ENCODE data around the gene ATCAY. TPM values are rescaled to one million over a fixed set of nuclear protein-coding genes. Genes with fewer than 3 reads are reported as not detected.

ATCAY gene
- total RNA-seq, 4 donors from 2014 or later: 0.10 TPM; not detected in 3

- intact Hi-C loops (cut with DNase I): no loop called here
- Histone ChIP-seq H3K27ac (no peak overlapping the region), H3K9me3 (no peaks in the 10 kb centered on the region), H3K27me3 (no peaks in the 10 kb centered on the region), H3K36me3 (no peaks in the 10 kb centered on the region), H3K4me1 (no peaks in the 10 kb centered on the region), H3K4me3 (replicated peaks in 1 of 3) (no peak overlapping the region)
- 63 to 73% methylated on average over 12 to 14 of the region's 14 CpGs for WGBS, 2 donors
- TF ChIP-seq POLR2A (IDR thresholded peaks at IDR 0.05): no peak
- no peak for TF ChIP-seq CTCF (IDR thresholded peaks at IDR 0.05)
- DNase-seq: no peak
These were observed 28.0 kb downstream of the ATCAY start for GRCh38 chr19:3908266-3909054.

- TF ChIP-seq CTCF (IDR thresholded peaks at IDR 0.05) (no peak), POLR2A (IDR thresholded peaks at IDR 0.05) (no peak)
- intact Hi-C loops (cut with DNase I): no loop called here
- WGBS, 2 donors: 94 to 100% methylated on average over 1 of the region's 1 CpG
These were observed 29.6 kb downstream of the ATCAY start for GRCh38 chr19:3910105-3910504.

GRCh38 chr19:3914199-3914598 is 33.7 kb downstream of the ATCAY start:
- DNase-seq: no peak

More at GRCh38 chr19:3910105-3910504, 29.6 kb downstream of the ATCAY start:
- Histone ChIP-seq H3K27me3 (no peaks in the 10 kb centered on the region), H3K4me1 (no peaks in the 10 kb centered on the region), H3K36me3 (no peaks in the 10 kb centered on the region), H3K27ac (no peak overlapping the region), H3K4me3 (replicated peaks in 1 of 3) (no peak overlapping the region), H3K9me3 (no peaks in the 10 kb centered on the region)
- DNase-seq: no peak

GRCh38 chr19:3916033-3916432 is 35.5 kb downstream of the ATCAY start:
- intact Hi-C loops (cut with DNase I): no loop called here
- H3K27ac ChIP-seq: no peak overlapping the region
- no peaks in the 10 kb centered on the region for H3K4me1 ChIP-seq
- DNase-seq: no peak
- H3K4me3 ChIP-seq (replicated peaks in 1 of 3): no peak overlapping the region
- no peak for TF ChIP-seq CTCF (IDR thresholded peaks at IDR 0.05)
- TF ChIP-seq POLR2A (IDR thresholded peaks at IDR 0.05): no peak
- H3K9me3 ChIP-seq: no peaks in the 10 kb centered on the region
- no peaks in the 10 kb centered on the region for H3K36me3 ChIP-seq
- H3K27me3 ChIP-seq: no peaks in the 10 kb centered on the region
- 91 to 93% methylated on average over 5 of the region's 5 CpGs for WGBS, 2 donors

More at GRCh38 chr19:3914199-3914598, 33.7 kb downstream of the ATCAY start:
- H3K9me3 ChIP-seq: no peaks in the 10 kb centered on the region
- H3K27ac ChIP-seq: no peak overlapping the region
- intact Hi-C loops (cut with DNase I): no loop called here
- no peak for TF ChIP-seq CTCF (IDR thresholded peaks at IDR 0.05)
- no peak for TF ChIP-seq POLR2A (IDR thresholded peaks at IDR 0.05)
- no peak overlapping the region for H3K4me3 ChIP-seq (replicated peaks in 1 of 3)
- H3K36me3 ChIP-seq: no peaks in the 10 kb centered on the region
- no peaks in the 10 kb centered on the region for H3K27me3 ChIP-seq
- no peaks in the 10 kb centered on the region for H3K4me1 ChIP-seq
- 84 to 92% methylated on average over 9 of the region's 9 CpGs for WGBS, 2 donors

GRCh38 chr19:3919793-3920192 is 39.3 kb downstream of the ATCAY start:
- H3K4me3 ChIP-seq (replicated peaks in 1 of 3): no peak overlapping the region
- H3K27ac ChIP-seq: no peak overlapping the region
- TF ChIP-seq CTCF (IDR thresholded peaks at IDR 0.05) (no peak), POLR2A (IDR thresholded peaks at IDR 0.05) (no peak)
- no peaks in the 10 kb centered on the region for H3K27me3 ChIP-seq
- no peaks in the 10 kb centered on the region for H3K36me3 ChIP-seq
- WGBS, 2 donors: 93 to 95% methylated on average over 8 of the region's 8 CpGs
- H3K9me3 ChIP-seq: no peaks in the 10 kb centered on the region
- DNase-seq: no peak
- intact Hi-C loops (cut with DNase I): no loop called here
- no peaks in the 10 kb centered on the region for H3K4me1 ChIP-seq
